OCI-LY7 (cell line): Measurements from ENCODE around the gene ZNF124. TPM values are rescaled to one million over a fixed set of nuclear protein-coding genes. Genes with fewer than 3 reads are reported as not detected.

Source experiments
- BruUV-seq: library from RNA; stranded (reverse); fragments of 400-500 nt; replicated peaks from 2 replicates; lab custom pipeline; 2021; lab: Mats Ljungman, UMichigan
- CTCF ChIA-PET: fragments of 300-600 bp; sonication (Branson Sonifier 250); formaldehyde crosslinking; loops from one replicate; lab custom pipeline; 2022; ENCODE audit warnings: antibody characterized with exemption; ENCODE audit not compliant: unreplicated experiment; lab: Charles Lee
- POLR2A ChIA-PET: fragments of 300-600 bp; sonication (Branson Sonifier 250); formaldehyde crosslinking; loops from one replicate; lab custom pipeline; 2022; ENCODE audit warnings: antibody characterized with exemption; lab: Charles Lee
- DNase-seq: peaks from one replicate; pipeline ENCODE4 v3.0.0-alpha.2; 2015; ENCODE audit warnings: low spot score
- H2AFZ ChIP-seq: fragments of 200-600 bp; sonication (generic), shearing (Covaris generic); 2 replicates; pipeline ENCODE4 v1.6.1; 2014; ENCODE audit warnings: mild to moderate bottlenecking, antibody characterized with exemption, low read length, moderate library complexity
- H3K27ac ChIP-seq: fragments of 200-600 bp; sonication (generic); 2 replicates; pipeline ENCODE4 v1.5.1; 2014; ENCODE audit warnings: mixed run types, low read depth, mild to moderate bottlenecking, moderate library complexity, low read length, inconsistent platforms; ENCODE audit not compliant: poor library complexity, severe bottlenecking
- H3K36me3 ChIP-seq: fragments of 200-600 bp; sonication (generic); 2 replicates; pipeline ENCODE4 v1.6.1; 2014; ENCODE audit warnings: mild to moderate bottlenecking, antibody characterized with exemption, low read length, moderate library complexity, mixed read lengths; ENCODE audit not compliant: insufficient read depth
- H3K4me1 ChIP-seq: fragments of 200-600 bp; sonication (generic); 2 replicates; pipeline ENCODE4 v1.5.1; 2014; ENCODE audit warnings: mild to moderate bottlenecking, low read length; ENCODE audit not compliant: insufficient read depth, poor library complexity, severe bottlenecking
- H3K4me2 ChIP-seq: fragments of 200-600 bp; sonication (generic); 2 replicates; pipeline ENCODE4 v1.6.1; 2014; ENCODE audit warnings: mild to moderate bottlenecking, low read length
- H3K4me3 ChIP-seq: fragments of 200-600 bp; sonication (generic); 2 replicates; pipeline ENCODE4 v1.5.1; 2014; ENCODE audit warnings: mild to moderate bottlenecking, low read depth, low read length; ENCODE audit not compliant: poor library complexity, severe bottlenecking
- H3K79me2 ChIP-seq: fragments of 200-600 bp; sonication (generic); 2 replicates; pipeline ENCODE4 v1.6.1; 2016; ENCODE audit warnings: low read depth, mild to moderate bottlenecking, low read length, moderate library complexity, mixed read lengths; ENCODE audit not compliant: insufficient read depth
- H3K9me2 ChIP-seq: fragments of 200-600 bp; sonication (generic); 2 replicates; pipeline ENCODE4 v1.6.1; 2016; ENCODE audit warnings: mild to moderate bottlenecking, low read length, mixed read lengths; ENCODE audit not compliant: insufficient read depth
- H3K9me3 ChIP-seq: fragments of 200-600 bp; sonication (generic); 2 replicates; pipeline ENCODE4 v1.6.1; 2014; ENCODE audit warnings: mild to moderate bottlenecking, mixed run types, low read length, mixed read lengths
- H4K20me1 ChIP-seq: fragments of 200-600 bp; sonication (generic); 2 replicates; pipeline ENCODE4 v1.6.1; 2014; ENCODE audit warnings: mild to moderate bottlenecking, antibody characterized with exemption, low read length, moderate library complexity, mixed read lengths; ENCODE audit not compliant: insufficient read depth
- EZH2phosphoT487 ChIP-seq: fragments of 200-600 bp; sonication (generic); IDR thresholded peaks from 2 replicates; pipeline ENCODE4 v1.6.1; 2018; ENCODE audit warnings: low read depth, borderline replicate concordance, mild to moderate bottlenecking, mixed run types, antibody characterized with exemption, low read length, moderate library complexity, mixed read lengths
- intact Hi-C: fragments of 100-400 bp; cut with micrococcal nuclease; formaldehyde crosslinking; loops from one replicate; pipeline ENCODE4 v1.10.0; 2022; ENCODE audit not compliant: unreplicated experiment
- total RNA-seq, 2 experiments: library from RNA; depleted of rRNA in 1 of 2; stranded (reverse); fragments of >200 nt in 1 of 2; shearing (Covaris generic) in 1 of 2; gene quantifications; 2 replicates each; pipeline ENCODE4 v1.2.3, GENCODE V29; 2014 to 2022
- TF ChIP-seq, protein P1 (sequence below): fragments of 200-600 bp; sonication (generic); conservative IDR thresholded peaks from 2 replicates; pipeline ENCODE4 v1.5.1; 2014; ENCODE audit warnings: mild to moderate bottlenecking, antibody characterized with exemption, low read length, moderate library complexity, mixed read lengths

The ZNF124 gene
- total RNA-seq, 2 experiments from 2014 or later, result 29.0 to 33.3 TPM

DNA sequence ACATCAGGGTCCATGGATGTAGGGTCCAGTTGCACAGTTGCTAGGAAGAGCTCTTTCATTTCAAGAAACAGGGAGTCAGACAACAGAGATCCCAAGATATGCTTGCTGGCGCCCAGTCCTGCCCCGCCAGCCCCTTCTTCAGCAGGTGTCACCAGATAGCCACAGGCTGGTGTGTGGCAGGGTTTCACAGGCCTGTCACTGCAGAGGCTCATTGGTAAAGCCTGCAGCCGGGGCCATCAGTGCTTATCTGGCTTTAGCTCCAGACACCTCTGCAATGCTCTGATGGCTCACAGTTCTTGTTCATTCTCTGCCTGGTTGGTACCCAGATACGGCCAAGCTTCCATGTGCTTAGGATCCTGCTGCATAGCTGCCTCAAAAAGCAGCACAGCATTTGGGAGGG, 12.4 kb upstream of the ZNF124 start:
- Histone ChIP-seq H4K20me1 (no peaks in the 10 kb centered on the region), H3K9me2 (no peaks in the 10 kb centered on the region), H3K4me3 (no peak overlapping the region), H3K27ac (no peak overlapping the region), H3K79me2 (no peaks in the 10 kb centered on the region), H3K4me1 (no peaks in the 10 kb centered on the region), H3K9me3 (peaks cover 14% of the 10 kb centered on the region; the same call in 1 of the 2 replicates), H3K36me3 (peaks cover 16% of the 10 kb centered on the region), H3K4me2 (no peak overlapping the region), H2AFZ (no peak overlapping the region)
- intact Hi-C loops, result no loop called here
- POLR2A ChIA-PET, result interaction anchor here (0.6 to 1.5 kb wide), 2 partner anchors 9 to 26 kb away, joined by 3 to 4 read pairs; no protein-coding TSS in a partner anchor
- TF ChIP-seq, protein P1, sequence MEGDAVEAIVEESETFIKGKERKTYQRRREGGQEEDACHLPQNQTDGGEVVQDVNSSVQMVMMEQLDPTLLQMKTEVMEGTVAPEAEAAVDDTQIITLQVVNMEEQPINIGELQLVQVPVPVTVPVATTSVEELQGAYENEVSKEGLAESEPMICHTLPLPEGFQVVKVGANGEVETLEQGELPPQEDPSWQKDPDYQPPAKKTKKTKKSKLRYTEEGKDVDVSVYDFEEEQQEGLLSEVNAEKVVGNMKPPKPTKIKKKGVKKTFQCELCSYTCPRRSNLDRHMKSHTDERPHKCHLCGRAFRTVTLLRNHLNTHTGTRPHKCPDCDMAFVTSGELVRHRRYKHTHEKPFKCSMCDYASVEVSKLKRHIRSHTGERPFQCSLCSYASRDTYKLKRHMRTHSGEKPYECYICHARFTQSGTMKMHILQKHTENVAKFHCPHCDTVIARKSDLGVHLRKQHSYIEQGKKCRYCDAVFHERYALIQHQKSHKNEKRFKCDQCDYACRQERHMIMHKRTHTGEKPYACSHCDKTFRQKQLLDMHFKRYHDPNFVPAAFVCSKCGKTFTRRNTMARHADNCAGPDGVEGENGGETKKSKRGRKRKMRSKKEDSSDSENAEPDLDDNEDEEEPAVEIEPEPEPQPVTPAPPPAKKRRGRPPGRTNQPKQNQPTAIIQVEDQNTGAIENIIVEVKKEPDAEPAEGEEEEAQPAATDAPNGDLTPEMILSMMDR, result no peak
- no peak for TF ChIP-seq EZH2phosphoT487
- CTCF ChIA-PET, result no interaction called here
- no TSS peak for BruUV-seq
- DNase-seq, result no peak

GRCh38 chr1:247182994-247183393, 11.2 kb upstream of the ZNF124 start:
- Histone ChIP-seq H3K4me3 (no peak overlapping the region), H3K79me2 (no peaks in the 10 kb centered on the region), H3K9me2 (no peaks in the 10 kb centered on the region), H3K4me2 (no peak overlapping the region), H4K20me1 (no peaks in the 10 kb centered on the region), H3K27ac (no peak overlapping the region), H3K9me3 (0 out of 2 replicates have a peak, but pooled peaks cover 9% of the 10 kb centered on the region), H2AFZ (no peak overlapping the region), H3K36me3 (peaks cover 10% of the 10 kb centered on the region), H3K4me1 (no peaks in the 10 kb centered on the region)
- ChIA-PET CTCF (no interaction called here), POLR2A (interaction anchor here (1.2 kb wide), 1 partner anchor 9 kb away, joined by 3 read pairs; no protein-coding TSS in a partner anchor)
- no peak for TF ChIP-seq EZH2phosphoT487
- BruUV-seq, result no TSS peak
- no peak for DNase-seq
- intact Hi-C loops, result no loop called here

GRCh38 chr1:247180581-247180980, 8.8 kb upstream of the ZNF124 start:
- H3K4me1 ChIP-seq, result no peaks in the 10 kb centered on the region
- ChIA-PET POLR2A (interaction anchor here (0.6 kb wide), 1 partner anchor 1611 kb away, joined by 3 read pairs; no protein-coding TSS in a partner anchor), CTCF (no interaction called here)
- TF ChIP-seq, protein P1, result no peak
- TF ChIP-seq EZH2phosphoT487, result no peak
- no peak for DNase-seq
- H2AFZ ChIP-seq, result no peak overlapping the region
- H3K4me2 ChIP-seq, result no peak overlapping the region
- H3K9me3 ChIP-seq, result no peaks in the 10 kb centered on the region
- H3K79me2 ChIP-seq, result no peaks in the 10 kb centered on the region
- intact Hi-C loops, result no loop called here
- H3K9me2 ChIP-seq, result no peaks in the 10 kb centered on the region
- H3K27ac ChIP-seq, result no peak overlapping the region
- H3K36me3 ChIP-seq, result no peaks in the 10 kb centered on the region
- H4K20me1 ChIP-seq, result no peaks in the 10 kb centered on the region
- no peak overlapping the region for H3K4me3 ChIP-seq
- no TSS peak for BruUV-seq
